Neural cell (in vitro differentiated cells): ENCODE results near the gene FOXI1. TPM values are rescaled to one million over a fixed set of nuclear protein-coding genes. Genes with fewer than 3 reads are reported as not detected.

Source experiments
- H2AFZ ChIP-seq: fragments of 200-600, 300-800 bp; sonication (generic), shearing (Covaris generic); 2 replicates; pipeline ENCODE4 v1.6.0; 2014; ENCODE audit warnings: low read depth, mild to moderate bottlenecking, antibody characterized with exemption, low read length, moderate library complexity
- H3F3A ChIP-seq: fragments of 200-600 bp; shearing (Covaris generic); 2 replicates; pipeline ENCODE4 v1.6.1; 2016; ENCODE audit warnings: mild to moderate bottlenecking, moderate library complexity, mixed read lengths, antibody characterized with exemption, low read length; ENCODE audit not compliant: insufficient read depth, poor library complexity, severe bottlenecking
- H3K27ac ChIP-seq: fragments of 200-600, 300-800 bp; sonication (generic), shearing (Covaris generic); 2 replicates; pipeline ENCODE4 v1.5.1; 2014; ENCODE audit warnings: mild to moderate bottlenecking, low read length, moderate library complexity
- H3K27me3 ChIP-seq: fragments of 300-800, 200-600 bp; sonication (generic), shearing (Covaris generic); 2 replicates; pipeline ENCODE4 v1.6.0; 2014; ENCODE audit warnings: mild to moderate bottlenecking, low read depth, low read length, moderate library complexity; ENCODE audit not compliant: insufficient read depth
- H3K36me3 ChIP-seq: fragments of 300-800, 200-600 bp; sonication (generic), shearing (Covaris generic); 2 replicates; pipeline ENCODE4 v1.5.1; 2014; ENCODE audit warnings: mild to moderate bottlenecking, antibody characterized with exemption, low read length, moderate library complexity; ENCODE audit not compliant: insufficient read depth
- H3K4me2 ChIP-seq: fragments of 300-800, 200-600 bp; sonication (generic), shearing (Covaris generic); 2 replicates; pipeline ENCODE4 v1.6.0; 2014; ENCODE audit warnings: mild to moderate bottlenecking, low read length
- H3K4me3 ChIP-seq: fragments of 300-800, 200-600 bp; sonication (generic), shearing (Covaris generic); 2 replicates; pipeline ENCODE4 v1.5.1; 2014; ENCODE audit warnings: mild to moderate bottlenecking, low read length, moderate library complexity
- H3K79me2 ChIP-seq: fragments of 200-600 bp; shearing (Covaris generic); replicated peaks from 2 replicates; pipeline ENCODE4 v1.6.0; 2014; ENCODE audit warnings: mild to moderate bottlenecking, low read length, moderate library complexity; ENCODE audit not compliant: insufficient read depth
- H3K9ac ChIP-seq: fragments of 300-800, 200-600 bp; sonication (generic), shearing (Covaris generic); 2 replicates; pipeline ENCODE4 v1.6.1; 2016; ENCODE audit warnings: mild to moderate bottlenecking, low read length, mixed read lengths
- H3K9me2 ChIP-seq: fragments of 200-600 bp; shearing (Covaris generic); 2 replicates; pipeline ENCODE4 v1.6.1; 2016; ENCODE audit warnings: mild to moderate bottlenecking, low read length, mixed read lengths; ENCODE audit not compliant: insufficient read depth
- H3K9me3 ChIP-seq: fragments of 200-600, 300-800 bp; sonication (generic), shearing (Covaris generic); 2 replicates; pipeline ENCODE4 v1.6.1; 2016; ENCODE audit warnings: mild to moderate bottlenecking, mixed run types, low read length, moderate library complexity, mixed read lengths
- H4K20me1 ChIP-seq: fragments of 200-600 bp; shearing (Covaris generic); 2 replicates; pipeline ENCODE4 v1.6.1; 2016; ENCODE audit warnings: mild to moderate bottlenecking, mixed run types; ENCODE audit not compliant: insufficient read depth
- CTCF ChIP-seq: fragments of 450-650 bp; IDR thresholded peaks from 2 replicates; pipeline ENCODE4 v1.5.1; 2014; ENCODE audit warnings: antibody characterized with exemption, mild to moderate bottlenecking, moderate library complexity; ENCODE audit not compliant: poor library complexity, severe bottlenecking
- EP300 ChIP-seq: fragments of 450-650 bp; conservative IDR thresholded peaks from 2 replicates; pipeline ENCODE4 v1.6.1; 2014; ENCODE audit warnings: antibody characterized with exemption, mild to moderate bottlenecking, moderate library complexity; ENCODE audit not compliant: poor library complexity, severe bottlenecking
- EZH2 ChIP-seq: fragments of 200-600, 300-800 bp; shearing (Covaris generic), sonication (generic); IDR thresholded peaks from 2 replicates; pipeline ENCODE4 v1.6.1; 2014; ENCODE audit warnings: antibody characterized with exemption, low read length, borderline replicate concordance, mild to moderate bottlenecking; ENCODE audit not compliant: insufficient read depth, poor library complexity, severe bottlenecking
- MXI1 ChIP-seq: fragments of 450-650 bp; conservative IDR thresholded peaks from 2 replicates; pipeline ENCODE4 v1.6.1; 2014; ENCODE audit warnings: antibody characterized with exemption, mild to moderate bottlenecking; ENCODE audit not compliant: poor library complexity, severe bottlenecking
- POLR2AphosphoS5 ChIP-seq: IDR thresholded peaks from 2 replicates; pipeline ENCODE4 v1.6.1; 2012
- RAD21 ChIP-seq: fragments of 450-650 bp; conservative IDR thresholded peaks from 2 replicates; pipeline ENCODE4 v1.6.1; 2014; ENCODE audit warnings: antibody characterized with exemption, mild to moderate bottlenecking, moderate library complexity
- REST ChIP-seq: IDR thresholded peaks from 2 replicates; pipeline ENCODE4 v1.6.1; 2012; ENCODE audit warnings: borderline replicate concordance
- SMC3 ChIP-seq: fragments of 450-650 bp; conservative IDR thresholded peaks from 2 replicates; pipeline ENCODE4 v1.6.1; 2014; ENCODE audit warnings: antibody characterized with exemption, mild to moderate bottlenecking, moderate library complexity; ENCODE audit not compliant: poor library complexity
- TAF1 ChIP-seq: IDR thresholded peaks from 2 replicates; pipeline ENCODE4 v1.6.1; 2012; ENCODE audit warnings: low read depth
- polyA minus RNA-seq: library from RNA; depleted of rRNA, polyadenylated mRNA; stranded (reverse); fragments of >200 nt; gene quantifications from 2 replicates; pipeline ENCODE4 v1.2.3, GENCODE V29; 2014
- polyA plus RNA-seq: library from polyadenylated mRNA; depleted of rRNA; stranded (reverse); fragments of >200 nt; gene quantifications from 2 replicates; pipeline ENCODE4 v1.2.3, GENCODE V29; 2014

FOXI1 gene
- polyA plus RNA-seq: not detected in 2 replicates
- not detected in 2 replicates for polyA minus RNA-seq

- Histone ChIP-seq H3K9me2 (no peaks in the 10 kb centered on the region), H3K27ac (no peak within 1 kb of the TSS)
Observed at GRCh38 chr5:170105642-170106611, at the start of gene FOXI1. TSS of gene FOXI1 (plus strand) at chr5:170105897. CDS start at chr5:170105958, 61 bp downstream.

GRCh38 chr5:170056561-170057267 lies 49.0 kb upstream of the FOXI1 start:
- H4K20me1 ChIP-seq: no peaks in the 10 kb centered on the region
- no peaks in the 10 kb centered on the region for H3K27me3 ChIP-seq
- H3K79me2 ChIP-seq: no peaks in the 10 kb centered on the region
- H3K4me2 ChIP-seq: no peak overlapping the region
- no peaks in the 10 kb centered on the region for H3K36me3 ChIP-seq
- TF ChIP-seq MXI1 (no peak), POLR2AphosphoS5 (no peak), RAD21 (no peak), REST (no peak), SMC3 (no peak), CTCF (no peak), EZH2 (no peak), TAF1 (no peak), EP300 (no peak)
- H3K4me3 ChIP-seq: no peak overlapping the region
- no peak overlapping the region for H3K27ac ChIP-seq
- H3K9ac ChIP-seq: no peak overlapping the region
- no peaks in the 10 kb centered on the region for H3K9me2 ChIP-seq
- H3K9me3 ChIP-seq: no peaks in the 10 kb centered on the region
- H3F3A ChIP-seq: no peaks in the 10 kb centered on the region
- H2AFZ ChIP-seq: no peak overlapping the region

More at GRCh38 chr5:170105642-170106611, at the start of gene FOXI1:
- Histone ChIP-seq H3K9me3 (no peaks in the 10 kb centered on the region), H3K9ac (no peak within 1 kb of the TSS), H3K36me3 (no peaks in the 10 kb centered on the region), H4K20me1 (no peaks in the 10 kb centered on the region), H3K79me2 (no peaks in the 10 kb centered on the region), H3K4me3 (no peak within 1 kb of the TSS), H2AFZ (no peak within 1 kb of the TSS), H3F3A (no peaks in the 10 kb centered on the region), H3K4me2 (no peak within 1 kb of the TSS), H3K27me3 (no peaks in the 10 kb centered on the region)
- TF ChIP-seq CTCF (no peak), SMC3 (no peak), EZH2 (no peak), EP300 (no peak)
